WTC11 (cell line): Measurements from ENCODE around the gene ISCA1.

Source experiments
- ATF3 ChIP-seq: sonication (generic); formaldehyde crosslinking; conservative IDR thresholded peaks from 2 replicates; pipeline ENCODE4 v1.8.1; 2022; ENCODE audit warnings: mild to moderate bottlenecking, missing genetic modification reagents
- CTCF ChIP-seq: fragments of 200-600 bp; IDR thresholded peaks from 2 replicates; pipeline ENCODE4 v1.8.0; 2022; ENCODE audit warnings: antibody characterized with exemption
- FOXP4 ChIP-seq: sonication (generic); formaldehyde crosslinking; IDR thresholded peaks from 2 replicates; pipeline ENCODE4 v1.8.0; 2022; ENCODE audit warnings: mild to moderate bottlenecking, missing genetic modification reagents
- MAX ChIP-seq: sonication (generic); formaldehyde crosslinking; IDR thresholded peaks from 2 replicates; pipeline ENCODE4 v1.8.0; 2022; ENCODE audit warnings: mild to moderate bottlenecking, missing genetic modification reagents
- NFYB ChIP-seq: sonication (generic); formaldehyde crosslinking; conservative IDR thresholded peaks from 2 replicates; pipeline ENCODE4 v1.8.0; 2022; ENCODE audit warnings: low read depth, missing genetic modification reagents
- RORB ChIP-seq: fragments of 250-450 bp; sonication (Bioruptor Pico); IDR thresholded peaks from 2 replicates; pipeline ENCODE4 v1.9.0; 2021; ENCODE audit warnings: mild to moderate bottlenecking
- SMAD3 ChIP-seq: sonication (generic); formaldehyde crosslinking; IDR thresholded peaks from 2 replicates; pipeline ENCODE4 v1.8.0; 2022; ENCODE audit warnings: missing genetic modification reagents, mild to moderate bottlenecking, borderline replicate concordance
- SOX15 ChIP-seq: fragments of 250-450 bp; sonication (Bioruptor Pico); IDR thresholded peaks from 2 replicates; pipeline ENCODE4 v1.9.0; 2021; ENCODE audit warnings: mild to moderate bottlenecking
- STAT6 ChIP-seq: sonication (generic); formaldehyde crosslinking; conservative IDR thresholded peaks from 2 replicates; pipeline ENCODE4 v1.8.1; 2023; ENCODE audit warnings: mild to moderate bottlenecking, low read depth, missing genetic modification reagents, moderate library complexity
- ZNF138 ChIP-seq: sonication (generic); formaldehyde crosslinking; conservative IDR thresholded peaks from 2 replicates; pipeline ENCODE4 v1.8.1; 2022; ENCODE audit warnings: mild to moderate bottlenecking, moderate library complexity, missing genetic modification reagents
- ZNF512 ChIP-seq: sonication (generic); formaldehyde crosslinking; IDR thresholded peaks from 2 replicates; pipeline ENCODE4 v1.8.1; 2022; ENCODE audit warnings: missing genetic modification reagents, borderline replicate concordance

GRCh38 chr9:86277072-86277471 lies 5.3 kb downstream of the ISCA1 start:
- TF ChIP-seq SOX15 (CRISPR knock-in tag) (no peak), CTCF (no peak), NFYB (no peak), RORB (CRISPR knock-in tag) (no peak), MAX (CRISPR knock-in tag) (no peak), SMAD3 (no peak), ZNF138 (no peak), ZNF512 (no peak), ATF3 (CRISPR knock-in tag) (no peak), STAT6 (CRISPR knock-in tag) (no peak), FOXP4 (CRISPR knock-in tag) (no peak)
